Panc1 (cell line): ENCODE results near the gene ASTN2.

ENCODE experiments used
- CTCF ChIP-seq: fragments of 450-650 bp; IDR thresholded peaks from 2 replicates; pipeline ENCODE4 v1.5.1; 2017; ENCODE audit warnings: mild to moderate bottlenecking
- POLR2AphosphoS5 ChIP-seq: IDR thresholded peaks from 2 replicates; pipeline ENCODE4 v1.6.1; 2012; ENCODE audit warnings: mild to moderate bottlenecking, low read depth, low read length, moderate library complexity
- REST ChIP-seq, 2 experiments: IDR thresholded peaks; 2 replicates each; pipeline ENCODE4 v1.6.1; 2011 to 2012; ENCODE audit warnings: low read depth in 2 of 2, control low read depth in 1 of 2, low read length in 1 of 2, mild to moderate bottlenecking in 1 of 2, moderate library complexity in 1 of 2; ENCODE audit not compliant: insufficient read depth in 1 of 2
- SIN3A ChIP-seq: IDR thresholded peaks from 2 replicates; pipeline ENCODE4 v1.6.1; 2012; ENCODE audit warnings: low read depth, mild to moderate bottlenecking, low read length, moderate library complexity, borderline replicate concordance; ENCODE audit not compliant: insufficient read depth
- TCF7L2 ChIP-seq: IDR thresholded peaks from 2 replicates; pipeline ENCODE4 v1.6.1; 2011; ENCODE audit warnings: mild to moderate bottlenecking, low read depth, low read length, inconsistent platforms

GRCh38 chr9:116494815-116495634 lies 919.8 kb downstream of the ASTN2 start:
- TF ChIP-seq REST (IDR thresholded peaks at IDR 0.05; ENCODE audit: insufficient read depth in 1 of 2, low read depth in 2 of 2, low read length in 1 of 2) = no peak
- TF ChIP-seq CTCF = peak; percentile 70
- TF ChIP-seq TCF7L2 = no peak
- TF ChIP-seq POLR2AphosphoS5 = no peak
- no peak for TF ChIP-seq SIN3A
